ENCODE data around the gene DCAF6.

DNA sequence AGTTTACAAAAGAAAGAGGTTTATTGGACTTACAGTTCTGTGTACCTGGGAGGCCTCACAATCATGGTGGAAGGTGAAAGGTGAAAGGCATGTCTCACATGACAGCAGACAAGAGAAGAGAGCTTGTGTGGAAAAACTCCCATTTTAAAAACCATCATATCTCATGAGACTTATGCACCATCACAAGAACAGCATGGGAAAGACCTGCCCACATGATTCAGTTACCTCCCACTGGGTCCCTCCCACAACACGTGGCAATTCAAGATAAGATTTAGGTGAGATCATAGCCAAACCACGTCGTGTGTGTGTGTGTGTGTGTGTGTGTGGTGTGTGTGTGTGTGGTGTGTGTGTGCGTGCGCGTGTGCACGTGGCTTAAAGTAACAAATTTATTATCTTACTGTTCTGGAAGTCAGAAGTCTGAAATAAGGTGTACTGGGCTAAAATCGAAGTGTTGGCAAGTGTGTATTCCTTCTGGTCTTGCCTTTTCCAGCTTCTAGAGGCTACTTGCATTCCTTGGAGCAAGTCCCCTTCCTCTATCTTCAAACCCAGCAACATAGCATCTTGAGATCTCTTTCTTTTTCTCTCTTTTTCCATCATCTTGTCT is 48.5 kb downstream of the DCAF6 start:
- TF ChIP-seq CTCF (IDR thresholded peaks at IDR 0.05), result no peak
- no peak for TF ChIP-seq POLR2A (IDR thresholded peaks at IDR 0.05)
